ENCODE results near the gene MRPL23.

Gene MRPL23

GRCh38 chr11:1959786-1960185 lies 12.7 kb downstream of the MRPL23 start:
- Histone ChIP-seq H3K36me3 (ENCODE audit: low read length) (no peaks in the 10 kb centered on the region), H3K9ac (ENCODE audit: low read length) (no peak overlapping the region), H3K79me2 (ENCODE audit: insufficient read depth, low read length) (no peaks in the 10 kb centered on the region), H3K27me3 (ENCODE audit: low read length) (no peaks in the 10 kb centered on the region), H3F3A (ENCODE audit: insufficient read depth) (no peaks in the 10 kb centered on the region), H3K4me3 (ENCODE audit: insufficient read depth, low read length, poor library complexity, severe bottlenecking) (no peak overlapping the region), H4K20me1 (ENCODE audit: low read depth, low read length) (no peaks in the 10 kb centered on the region), H3K9me2 (replicated peaks; ENCODE audit: insufficient read depth, low read length) (no peaks in the 10 kb centered on the region), H3K4me2 (ENCODE audit: low read depth, low read length, poor library complexity, severe bottlenecking) (no peak overlapping the region), H3K27ac (ENCODE audit: low read depth, low read length) (no peak overlapping the region), H2AFZ (ENCODE audit: low read depth, low read length, severe bottlenecking) (no peak overlapping the region), H3K9me3 (ENCODE audit: insufficient read depth, low read length) (no peaks in the 10 kb centered on the region)
- TF ChIP-seq CTCF (IDR thresholded peaks at IDR 0.05; ENCODE audit: insufficient read depth, low read length, poor library complexity, severe bottlenecking) (no peak), EZH2phosphoT487 (conservative IDR thresholded peaks at IDR 0.05; ENCODE audit: low read length) (no peak)

- Histone ChIP-seq H3K9ac (ENCODE audit: low read length) (no peak overlapping the region), H3K79me2 (ENCODE audit: insufficient read depth, low read length) (no peaks in the 10 kb centered on the region), H3K9me3 (ENCODE audit: insufficient read depth, low read length) (no peaks in the 10 kb centered on the region), H4K20me1 (ENCODE audit: low read depth, low read length) (no peaks in the 10 kb centered on the region), H3K27me3 (ENCODE audit: low read length) (no peaks in the 10 kb centered on the region), H3K27ac (ENCODE audit: low read depth, low read length) (no peak overlapping the region), H3K4me3 (ENCODE audit: insufficient read depth, low read length, poor library complexity, severe bottlenecking) (no peak overlapping the region), H3K4me2 (ENCODE audit: low read depth, low read length, poor library complexity, severe bottlenecking) (no peak overlapping the region), H3K36me3 (ENCODE audit: low read length) (no peaks in the 10 kb centered on the region), H3F3A (ENCODE audit: insufficient read depth) (no peaks in the 10 kb centered on the region), H2AFZ (ENCODE audit: low read depth, low read length, severe bottlenecking) (no peak overlapping the region), H3K9me2 (replicated peaks; ENCODE audit: insufficient read depth, low read length) (no peaks in the 10 kb centered on the region)
- no peak for TF ChIP-seq EZH2phosphoT487 (conservative IDR thresholded peaks at IDR 0.05; ENCODE audit: low read length)
- TF ChIP-seq CTCF (IDR thresholded peaks at IDR 0.05; ENCODE audit: insufficient read depth, low read length, poor library complexity, severe bottlenecking), result no peak
These were observed 16.7 kb downstream of the MRPL23 start for GRCh38 chr11:1963864-1964263.

GRCh38 chr11:1964348-1964747 lies 17.2 kb downstream of the MRPL23 start:
- Histone ChIP-seq H3K27ac (ENCODE audit: low read depth, low read length) (no peak overlapping the region), H3K9me3 (ENCODE audit: insufficient read depth, low read length) (no peaks in the 10 kb centered on the region), H3K4me3 (ENCODE audit: insufficient read depth, low read length, poor library complexity, severe bottlenecking) (no peak overlapping the region), H3K9me2 (replicated peaks; ENCODE audit: insufficient read depth, low read length) (no peaks in the 10 kb centered on the region), H3F3A (ENCODE audit: insufficient read depth) (no peaks in the 10 kb centered on the region), H3K36me3 (ENCODE audit: low read length) (no peaks in the 10 kb centered on the region), H3K27me3 (ENCODE audit: low read length) (no peaks in the 10 kb centered on the region), H3K9ac (ENCODE audit: low read length) (no peak overlapping the region), H3K4me2 (ENCODE audit: low read depth, low read length, poor library complexity, severe bottlenecking) (no peak overlapping the region), H2AFZ (ENCODE audit: low read depth, low read length, severe bottlenecking) (no peak overlapping the region), H3K79me2 (ENCODE audit: insufficient read depth, low read length) (no peaks in the 10 kb centered on the region), H4K20me1 (ENCODE audit: low read depth, low read length) (no peaks in the 10 kb centered on the region)
- TF ChIP-seq EZH2phosphoT487 (conservative IDR thresholded peaks at IDR 0.05; ENCODE audit: low read length), result no peak
- no peak for TF ChIP-seq CTCF (IDR thresholded peaks at IDR 0.05; ENCODE audit: insufficient read depth, low read length, poor library complexity, severe bottlenecking)

Data from SU-DHL-6 (cell line).